Activated CD4-positive, alpha-beta T cell treated with anti-CD3 and anti-CD28 coated beads, Interleukin-2, amount 50 U/mL, for 16 hours (primary cell): ENCODE measurements around the gene SLC22A15.

Source experiments
- DNase-seq: peaks from one replicate; pipeline ENCODE4 v3.0.0-alpha.2; 2020

Gene SLC22A15

GRCh38 chr1:116110567-116111523, 134.5 kb downstream of the SLC22A15 start, which contains the start of gene MAB21L3:
MAB21L3 (plus strand) TSS chr1:116111399; CDS start chr1:116112616, 1,217 bp downstream.
- no peak for DNase-seq

GRCh38 chr1:116111524-116112021, 135.3 kb downstream of the SLC22A15 start:
- no peak for DNase-seq

- DNase-seq = no peak
These were observed 136.3 kb downstream of the SLC22A15 start for GRCh38 chr1:116112388-116113140.

GRCh38 chr1:116113615-116114014, 137.3 kb downstream of the SLC22A15 start:
- DNase-seq = no peak

GRCh38 chr1:116115476-116116439, 139.4 kb downstream of the SLC22A15 start:
- no peak for DNase-seq

GRCh38 chr1:116118471-116118870, 142.2 kb downstream of the SLC22A15 start:
- no peak for DNase-seq
